ENCODE results near the gene PAQR5.

PAQR5 gene

DNA sequence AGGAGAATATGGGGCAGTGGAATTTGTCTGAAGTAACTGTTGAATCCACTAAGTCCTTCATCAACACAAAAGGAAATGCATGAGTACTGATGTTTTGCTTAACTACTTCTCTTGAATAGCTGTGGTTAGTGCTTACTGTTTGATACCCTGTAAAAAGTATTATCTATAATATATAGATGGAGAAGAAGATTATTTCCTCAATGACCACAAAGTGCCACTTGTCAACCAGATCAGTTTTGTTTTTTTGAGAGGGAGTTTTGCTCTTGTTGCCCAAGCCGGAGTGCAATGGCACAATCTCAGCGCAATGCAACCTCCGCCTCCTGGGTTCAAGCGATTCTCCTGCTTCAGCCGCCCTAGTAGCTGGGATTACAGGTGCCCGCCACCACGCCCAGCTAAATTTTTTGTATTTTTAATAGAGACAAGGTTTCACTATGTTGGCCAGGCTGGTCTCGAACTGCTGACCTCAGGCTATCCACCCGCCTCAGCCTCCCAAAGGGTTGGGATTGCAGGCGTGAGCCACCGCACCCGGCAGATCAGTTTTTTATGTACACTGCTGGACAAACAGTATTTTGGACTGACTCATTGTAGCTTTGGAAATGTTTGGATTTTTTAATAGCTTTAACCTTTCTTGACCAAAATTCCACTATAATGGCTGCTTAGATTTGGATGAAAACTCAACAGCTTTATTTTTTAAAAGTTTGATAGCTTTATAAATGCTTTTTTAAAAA lies 152.4 kb downstream of the PAQR5 start:
- Histone ChIP-seq H3K9me3 (ENCODE audit: control insufficient read depth in 5 of 5, low read length in 5 of 5) (no peaks in the 10 kb centered on the region), H3K27ac (ENCODE audit: low read depth, low read length) (no peak overlapping the region), H3K36me3 (ENCODE audit: control insufficient read depth in 5 of 5, insufficient read depth in 5 of 5, low read length in 5 of 5) (peaks cover 5 to 14% (median 12%) of the 10 kb centered on the region in 5 donors), H3K4me1 (ENCODE audit: control insufficient read depth in 5 of 5, insufficient read depth in 5 of 5, low read length in 5 of 5) (peaks cover 8 to 37% (median 30%) of the 10 kb centered on the region in 5 donors), H3K9ac (ENCODE audit: low read length in 5 of 5) (no peak overlapping the region), H3K27me3 (ENCODE audit: control insufficient read depth in 5 of 5, insufficient read depth in 4 of 5, low read length in 5 of 5) (no peaks in the 10 kb centered on the region), H3K4me3 (ENCODE audit: low read depth in 1 of 5, low read length in 5 of 5) (no peak overlapping the region)

GRCh38 chr15:69451951-69452691 lies 153.4 kb downstream of the PAQR5 start:
- peaks cover 8 to 37% (median 30%) of the 10 kb centered on the region in 5 donors for H3K4me1 ChIP-seq (ENCODE audit: control insufficient read depth in 5 of 5, insufficient read depth in 5 of 5, low read length in 5 of 5)
- H3K27ac ChIP-seq (ENCODE audit: low read depth, low read length), result peak overlapping the region; percentile 94
- no peaks in the 10 kb centered on the region for H3K27me3 ChIP-seq (ENCODE audit: control insufficient read depth in 5 of 5, insufficient read depth in 4 of 5, low read length in 5 of 5)
- H3K36me3 ChIP-seq (ENCODE audit: control insufficient read depth in 5 of 5, insufficient read depth in 5 of 5, low read length in 5 of 5), result peaks cover 7 to 23% (median 19%) of the 10 kb centered on the region in 5 donors
- peak overlapping the region; percentile 50 to 98 (median 92) for H3K9ac ChIP-seq (ENCODE audit: low read length in 5 of 5)
- no peaks in the 10 kb centered on the region for H3K9me3 ChIP-seq (ENCODE audit: control insufficient read depth in 5 of 5, low read length in 5 of 5)
- H3K4me3 ChIP-seq (ENCODE audit: low read depth in 1 of 5, low read length in 5 of 5), result peak overlapping the region; percentile 83 to 93 (median 88)

DNA sequence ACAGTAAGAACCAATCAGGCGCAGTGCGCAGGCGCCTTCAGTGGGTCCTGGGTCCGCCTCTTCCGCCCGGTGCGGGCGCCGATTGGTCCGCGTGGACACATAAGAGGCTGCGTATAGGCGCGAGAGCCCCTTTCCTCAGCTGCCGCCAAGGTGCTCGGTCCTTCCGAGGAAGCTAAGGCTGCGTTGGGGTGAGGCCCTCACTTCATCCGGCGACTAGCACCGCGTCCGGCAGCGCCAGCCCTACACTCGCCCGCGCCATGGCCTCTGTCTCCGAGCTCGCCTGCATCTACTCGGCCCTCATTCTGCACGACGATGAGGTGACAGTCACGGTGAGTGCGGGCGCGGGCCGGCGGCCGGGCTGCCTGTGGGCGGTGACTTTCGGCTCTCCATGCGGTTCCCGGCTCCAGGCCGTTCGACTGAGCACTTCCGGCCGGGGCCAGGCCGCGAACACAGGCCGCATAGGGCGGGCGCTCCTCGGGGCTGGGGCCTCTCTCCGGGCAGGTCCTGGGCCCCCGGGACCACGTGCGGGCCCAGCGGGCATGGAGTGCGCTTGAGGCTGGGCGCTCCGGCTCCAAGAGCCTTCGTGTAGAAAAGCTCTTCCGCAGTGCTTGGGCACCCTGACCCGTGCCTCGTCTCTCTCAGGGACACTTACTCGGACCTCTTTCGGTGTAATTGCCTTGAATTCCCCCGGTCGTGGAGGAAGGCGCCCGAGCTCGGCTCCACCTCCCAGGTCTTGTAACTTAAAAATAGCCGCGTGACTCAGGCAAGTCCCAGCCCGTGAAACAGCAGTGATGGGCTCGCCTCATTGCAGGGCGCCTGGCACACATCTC lies 154.2 kb downstream of the PAQR5 start, which contains the start of gene RPLP1:
RPLP1 (plus strand) TSS at position 127 of the 830 bp plus-strand sequence; CDS start at position 258, 131 bp downstream.
- peak within 1 kb of the TSS; percentile 77 to 98 (median 92) for H3K9ac ChIP-seq (ENCODE audit: low read length in 5 of 5)
- peak within 1 kb of the TSS; percentile 94 for H3K27ac ChIP-seq (ENCODE audit: low read depth, low read length)
- H3K4me1 ChIP-seq (ENCODE audit: control insufficient read depth in 5 of 5, insufficient read depth in 5 of 5, low read length in 5 of 5), result peaks cover 8 to 37% (median 30%) of the 10 kb centered on the region in 5 donors
- H3K9me3 ChIP-seq (ENCODE audit: control insufficient read depth in 5 of 5, low read length in 5 of 5), result no peaks in the 10 kb centered on the region
- peak within 1 kb of the TSS; percentile 86 to 93 (median 88) for H3K4me3 ChIP-seq (ENCODE audit: low read depth in 1 of 5, low read length in 5 of 5)
- peaks cover 7 to 27% (median 25%) of the 10 kb centered on the region in 5 donors for H3K36me3 ChIP-seq (ENCODE audit: control insufficient read depth in 5 of 5, insufficient read depth in 5 of 5, low read length in 5 of 5)
- no peaks in the 10 kb centered on the region for H3K27me3 ChIP-seq (ENCODE audit: control insufficient read depth in 5 of 5, insufficient read depth in 4 of 5, low read length in 5 of 5)

GRCh38 chr15:69454953-69455352 lies 156.2 kb downstream of the PAQR5 start:
- no peaks in the 10 kb centered on the region for H3K27me3 ChIP-seq (ENCODE audit: control insufficient read depth in 5 of 5, insufficient read depth in 4 of 5, low read length in 5 of 5)
- no peak overlapping the region for H3K9ac ChIP-seq (ENCODE audit: low read length in 5 of 5)
- H3K27ac ChIP-seq (ENCODE audit: low read depth, low read length), result peak overlapping the region; percentile 94
- no peaks in the 10 kb centered on the region for H3K9me3 ChIP-seq (ENCODE audit: control insufficient read depth in 5 of 5, low read length in 5 of 5)
- H3K36me3 ChIP-seq (ENCODE audit: control insufficient read depth in 5 of 5, insufficient read depth in 5 of 5, low read length in 5 of 5), result peaks cover 7 to 27% (median 25%) of the 10 kb centered on the region in 5 donors
- peaks cover 8 to 37% (median 30%) of the 10 kb centered on the region in 5 donors for H3K4me1 ChIP-seq (ENCODE audit: control insufficient read depth in 5 of 5, insufficient read depth in 5 of 5, low read length in 5 of 5)
- H3K4me3 ChIP-seq (ENCODE audit: low read depth in 1 of 5, low read length in 5 of 5), result no peak overlapping the region

GRCh38 chr15:69456208-69457166 lies 157.8 kb downstream of the PAQR5 start:
- Histone ChIP-seq H3K9me3 (ENCODE audit: control insufficient read depth in 5 of 5, low read length in 5 of 5) (no peaks in the 10 kb centered on the region), H3K36me3 (ENCODE audit: control insufficient read depth in 5 of 5, insufficient read depth in 5 of 5, low read length in 5 of 5) (peaks cover 7 to 27% (median 25%) of the 10 kb centered on the region in 5 donors), H3K27me3 (ENCODE audit: control insufficient read depth in 5 of 5, insufficient read depth in 4 of 5, low read length in 5 of 5) (no peaks in the 10 kb centered on the region), H3K4me1 (ENCODE audit: control insufficient read depth in 5 of 5, insufficient read depth in 5 of 5, low read length in 5 of 5) (peaks cover 8 to 41% (median 30%) of the 10 kb centered on the region in 5 donors), H3K9ac (ENCODE audit: low read length in 5 of 5) (no peak overlapping the region), H3K4me3 (ENCODE audit: low read depth in 1 of 5, low read length in 5 of 5) (no peak overlapping the region), H3K27ac (ENCODE audit: low read depth, low read length) (no peak overlapping the region)

Measured in subcutaneous abdominal adipose tissue (tissue), 5 donors.